Cortex of kidney (tissue), 1 donor: Measurements from ENCODE around the gene CDH13.

ENCODE experiments used
- DNase-seq: peaks from one replicate; lab custom pipeline; 2025; lab: John Stamatoyannopoulos, UW

Gene CDH13

GRCh38 chr16:82954224-82954929 lies 327.6 kb downstream of the CDH13 start:
- DNase-seq = no peak

- DNase-seq = no peak
Observed at GRCh38 chr16:82955741-82956348, 329.1 kb downstream of the CDH13 start.

- DNase-seq = no peak
Observed at GRCh38 chr16:82957212-82957611, 330.4 kb downstream of the CDH13 start.

DNA sequence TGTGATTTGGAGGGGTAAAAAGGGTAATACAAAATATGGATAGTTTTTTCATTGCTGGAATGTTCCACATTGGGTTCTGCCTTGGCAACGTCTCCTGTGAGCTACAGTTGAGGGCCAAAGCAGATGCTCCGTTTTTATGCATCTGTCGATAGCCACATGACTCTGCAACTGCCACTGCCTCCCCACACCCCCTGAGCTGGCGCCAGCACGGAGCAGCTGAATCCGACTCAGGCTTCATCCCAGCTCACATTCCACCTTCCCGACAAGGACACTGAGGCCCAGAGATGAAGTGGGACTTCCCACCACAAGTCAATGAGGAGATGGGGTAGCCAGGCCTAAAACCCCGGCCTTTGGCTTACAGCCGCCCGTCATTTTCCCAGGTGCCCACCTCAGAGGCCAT lies 334.1 kb downstream of the CDH13 start:
- no peak for DNase-seq

- DNase-seq = no peak
Observed at GRCh38 chr16:82963653-82964052, 336.9 kb downstream of the CDH13 start.

GRCh38 chr16:82965808-82966207 lies 339.0 kb downstream of the CDH13 start:
- no peak for DNase-seq

GRCh38 chr16:82967424-82967823 lies 340.7 kb downstream of the CDH13 start:
- no peak for DNase-seq

DNA sequence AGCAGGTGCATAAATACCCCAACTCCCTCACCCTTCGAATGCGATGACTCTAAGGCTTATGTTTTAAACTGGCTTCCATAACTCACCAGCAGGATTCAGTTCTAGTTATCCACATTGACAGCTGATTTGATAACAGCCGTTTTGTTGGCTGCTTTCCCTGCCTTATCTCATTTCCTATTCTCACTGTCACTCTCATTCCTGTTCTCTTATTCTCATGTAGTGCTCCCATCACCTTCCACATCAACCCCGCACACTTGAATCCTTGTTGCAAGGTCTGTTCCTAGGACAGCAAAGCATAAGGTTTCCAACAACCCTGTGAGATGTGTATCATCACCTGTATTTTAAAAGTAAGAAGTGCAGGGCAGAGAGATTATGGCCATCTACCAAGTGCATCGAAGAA lies 344.4 kb downstream of the CDH13 start:
- DNase-seq = no peak

DNA sequence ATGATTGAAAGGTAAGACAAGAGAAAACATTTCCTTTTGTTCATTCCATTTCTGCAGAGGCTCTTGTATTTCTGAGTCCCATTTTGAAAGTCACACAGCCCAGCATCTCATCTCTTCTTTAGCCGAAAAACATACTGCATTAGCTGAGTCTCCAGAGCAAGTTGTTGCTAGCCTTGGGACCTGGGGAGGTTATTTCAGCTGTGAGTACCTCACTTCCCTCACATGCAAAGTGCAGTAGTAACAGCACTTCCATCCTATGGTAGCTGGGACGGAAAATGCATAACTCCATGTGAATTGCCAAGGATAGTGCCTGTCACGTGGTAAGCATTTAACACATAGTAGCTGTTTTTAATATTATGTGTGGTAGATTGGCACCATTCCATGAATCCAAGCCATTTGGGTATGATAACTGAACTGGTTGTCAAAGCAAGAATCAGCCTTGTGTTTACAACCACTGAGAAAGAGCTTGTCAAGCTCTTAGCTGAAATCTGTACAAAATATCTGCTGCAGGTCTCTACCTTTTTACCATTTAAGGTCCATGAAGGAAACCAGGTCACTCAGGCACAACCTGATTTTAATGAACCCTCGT lies 345.7 kb downstream of the CDH13 start:
- DNase-seq = no peak

- DNase-seq = no peak
Observed at GRCh38 chr16:82979406-82980111, 352.8 kb downstream of the CDH13 start.

- DNase-seq = no peak
Observed at GRCh38 chr16:82980810-82981209, 354.0 kb downstream of the CDH13 start.

GRCh38 chr16:82987767-82988166 lies 361.0 kb downstream of the CDH13 start:
- DNase-seq = no peak

GRCh38 chr16:82990155-82990554 lies 363.4 kb downstream of the CDH13 start:
- no peak for DNase-seq

GRCh38 chr16:82991410-82991809 lies 364.6 kb downstream of the CDH13 start:
- DNase-seq = no peak

DNA sequence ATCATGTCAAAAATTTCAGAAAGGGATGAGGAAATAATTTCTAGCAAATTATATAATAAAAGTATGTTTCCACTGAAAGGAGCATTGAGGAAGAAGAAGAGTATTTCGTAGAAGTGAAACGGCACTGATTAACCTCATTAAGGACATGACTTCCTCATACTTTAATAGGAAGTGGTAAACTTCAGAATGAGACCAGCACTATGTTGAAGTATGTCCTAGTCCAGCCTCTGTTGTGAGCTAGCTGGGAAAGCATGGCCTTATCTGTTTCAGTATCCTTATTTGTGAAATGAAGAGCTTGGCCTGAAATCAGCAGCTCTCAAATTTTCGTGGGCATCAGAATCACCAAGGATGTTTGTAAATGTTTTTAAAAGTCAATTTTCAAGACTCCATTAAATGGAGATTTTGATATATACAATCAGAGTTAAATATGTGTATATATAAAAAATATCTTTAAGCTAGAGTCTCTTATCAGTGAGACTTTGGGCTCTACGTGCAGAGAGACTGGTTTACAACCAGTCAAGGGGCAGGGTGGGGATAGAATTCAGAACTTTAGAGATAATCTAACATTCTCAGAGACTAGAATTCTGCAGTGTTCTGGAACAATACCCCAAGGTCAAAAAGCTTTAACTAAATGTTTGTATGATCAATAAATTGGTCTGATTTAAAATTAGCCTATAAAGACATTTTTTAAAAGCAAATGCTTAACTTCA lies 365.4 kb downstream of the CDH13 start:
- no peak for DNase-seq

GRCh38 chr16:82992786-82993185 lies 366.0 kb downstream of the CDH13 start:
- no peak for DNase-seq

GRCh38 chr16:82993415-82993814 lies 366.6 kb downstream of the CDH13 start:
- DNase-seq = no peak

DNA sequence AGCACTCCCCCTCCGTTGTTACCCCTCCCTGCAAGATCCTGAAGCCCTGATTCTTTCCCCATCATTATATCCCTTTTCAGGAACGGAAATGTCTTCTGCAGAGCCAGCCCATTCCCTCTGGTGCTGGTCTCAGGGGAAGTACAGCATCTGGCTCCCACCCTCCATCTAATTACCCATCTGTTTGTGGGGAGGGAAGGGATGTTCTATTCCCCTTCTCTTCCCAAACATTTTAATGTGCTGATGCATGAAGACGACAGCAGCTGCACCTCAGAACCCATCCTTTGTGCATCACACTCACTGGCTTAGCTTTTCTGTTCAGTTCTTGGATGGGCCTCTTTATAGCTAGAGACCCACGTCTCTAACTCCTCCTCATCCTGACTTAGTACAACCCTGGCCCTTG lies 367.2 kb downstream of the CDH13 start:
- DNase-seq = no peak

- DNase-seq = no peak
Observed at GRCh38 chr16:82995286-82995923, 368.6 kb downstream of the CDH13 start.

- DNase-seq = no peak
Observed at GRCh38 chr16:82995924-82996441, 369.2 kb downstream of the CDH13 start.

DNA sequence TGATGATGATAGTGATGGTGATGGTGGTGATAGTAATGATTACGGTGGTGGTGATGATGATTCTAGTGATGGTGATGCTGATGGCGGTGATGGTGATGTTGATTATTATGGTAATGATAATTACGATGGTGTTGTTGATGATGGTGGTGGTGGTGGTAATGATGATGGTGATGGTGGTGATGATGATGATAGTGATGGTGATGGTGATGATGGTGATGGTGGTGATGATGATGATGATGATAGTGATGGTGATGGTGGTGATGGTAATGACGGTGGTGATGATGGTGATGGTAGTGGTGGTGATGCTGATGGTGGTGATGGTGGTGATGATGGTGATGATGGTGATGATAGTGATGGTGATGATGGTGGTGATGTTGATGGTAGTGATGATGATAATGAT lies 370.0 kb downstream of the CDH13 start:
- DNase-seq = no peak

DNA sequence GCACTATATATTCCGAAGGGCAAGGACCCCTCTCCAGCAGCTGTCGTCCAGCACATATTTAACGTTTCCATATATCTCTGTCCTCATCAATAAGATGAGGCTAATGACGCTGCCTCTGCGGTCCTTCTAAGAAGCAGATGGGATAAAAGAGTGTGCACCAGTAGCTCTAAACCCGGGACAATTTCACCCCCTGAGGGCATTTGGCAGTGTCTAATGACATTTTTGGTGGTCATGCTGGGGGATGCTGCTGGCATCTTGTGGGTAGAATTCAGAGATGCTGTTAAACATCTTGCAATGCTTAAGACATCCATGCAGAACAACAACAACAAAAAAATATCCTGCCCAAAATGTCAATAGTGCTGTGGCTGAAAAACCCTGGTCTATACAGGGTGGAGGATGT lies 372.9 kb downstream of the CDH13 start:
- DNase-seq = no peak
